NAMALWA (cell line): ENCODE data around the gene TGFBI.

Source experiments
- DNase-seq: peaks from one replicate; pipeline ENCODE4 v3.0.0-alpha.2; 2015; ENCODE audit warnings: low spot score

The TGFBI gene

DNA sequence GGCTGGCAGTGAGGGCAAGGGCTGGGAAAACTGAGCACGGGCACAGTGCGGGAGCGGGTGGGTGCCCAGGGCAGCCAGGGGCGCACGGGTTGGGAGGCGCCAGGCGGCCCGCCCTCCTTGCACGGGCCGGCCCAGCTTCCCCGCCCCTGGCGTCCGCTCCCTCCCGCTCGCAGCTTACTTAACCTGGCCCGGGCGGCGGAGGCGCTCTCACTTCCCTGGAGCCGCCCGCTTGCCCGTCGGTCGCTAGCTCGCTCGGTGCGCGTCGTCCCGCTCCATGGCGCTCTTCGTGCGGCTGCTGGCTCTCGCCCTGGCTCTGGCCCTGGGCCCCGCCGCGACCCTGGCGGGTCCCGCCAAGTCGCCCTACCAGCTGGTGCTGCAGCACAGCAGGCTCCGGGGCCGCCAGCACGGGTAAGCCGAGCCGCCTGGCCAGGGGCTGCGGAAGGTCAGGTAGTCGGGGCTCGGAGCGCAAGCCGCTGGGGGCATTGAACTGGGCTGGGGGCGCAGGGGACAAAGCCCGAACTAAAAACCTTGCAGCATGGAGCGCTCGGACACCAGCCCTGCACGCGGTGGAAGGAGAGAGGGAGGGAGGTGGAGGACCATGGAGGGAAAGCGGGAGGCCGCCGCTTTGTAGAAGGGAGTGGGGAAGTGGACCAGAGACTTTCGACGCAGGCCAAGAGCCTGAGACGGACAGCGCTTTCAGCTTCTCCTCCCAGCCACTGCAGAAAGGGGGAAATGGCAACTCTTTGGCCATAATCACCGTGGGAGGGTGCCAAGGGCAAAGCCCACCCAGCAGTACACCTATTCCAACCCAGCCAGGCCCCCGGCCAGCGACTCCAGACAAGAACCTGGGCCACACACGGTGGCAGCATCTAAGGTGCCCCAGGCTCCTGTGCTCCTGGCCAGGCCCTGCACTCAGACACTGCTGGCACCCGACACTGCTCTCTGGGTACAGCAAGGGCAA, at the start of gene TGFBI:
TSS of gene TGFBI (plus strand) at position 207 of the 961 bp plus-strand sequence. CDS start at position 275, 68 bp downstream.
- DNase-seq = no peak

DNA sequence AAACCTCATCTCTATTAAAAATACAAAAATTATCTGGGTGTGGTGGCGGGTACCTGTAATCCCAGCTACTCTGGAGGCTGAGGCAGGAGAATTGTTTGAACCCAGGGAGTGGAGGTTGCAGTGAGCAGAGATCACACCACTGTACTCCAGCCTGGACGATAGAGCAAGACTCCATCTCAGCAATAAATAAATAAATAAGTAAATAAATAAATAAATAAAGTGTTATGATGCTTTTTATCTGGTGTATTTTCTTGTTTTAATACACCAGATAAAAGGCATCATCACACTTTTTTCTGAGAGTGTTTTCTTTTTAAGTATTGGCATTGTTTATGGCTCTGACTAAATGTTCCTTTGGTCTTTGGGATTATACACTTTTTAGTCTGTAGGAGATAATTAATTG, 49.8 kb upstream of the TGFBI start:
- DNase-seq = no peak

DNA sequence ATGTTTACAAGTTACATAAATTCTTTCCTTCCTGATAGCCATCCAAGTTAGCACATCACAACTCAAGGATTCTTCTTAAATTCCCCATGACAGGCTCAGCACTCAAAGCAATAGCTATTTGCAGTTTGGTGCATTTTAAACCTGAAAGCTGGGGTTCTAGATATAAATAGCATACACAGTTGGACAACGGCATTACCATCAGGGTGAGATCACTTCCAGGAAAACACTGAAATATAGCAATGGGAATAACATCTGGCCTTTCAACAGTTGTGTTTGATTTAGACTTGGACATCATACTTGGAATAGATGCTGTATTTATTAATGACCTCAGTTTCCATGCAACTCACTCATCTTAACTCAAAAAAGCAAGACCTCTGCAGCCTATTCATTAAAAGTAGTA, 49.3 kb upstream of the TGFBI start:
- no peak for DNase-seq

DNA sequence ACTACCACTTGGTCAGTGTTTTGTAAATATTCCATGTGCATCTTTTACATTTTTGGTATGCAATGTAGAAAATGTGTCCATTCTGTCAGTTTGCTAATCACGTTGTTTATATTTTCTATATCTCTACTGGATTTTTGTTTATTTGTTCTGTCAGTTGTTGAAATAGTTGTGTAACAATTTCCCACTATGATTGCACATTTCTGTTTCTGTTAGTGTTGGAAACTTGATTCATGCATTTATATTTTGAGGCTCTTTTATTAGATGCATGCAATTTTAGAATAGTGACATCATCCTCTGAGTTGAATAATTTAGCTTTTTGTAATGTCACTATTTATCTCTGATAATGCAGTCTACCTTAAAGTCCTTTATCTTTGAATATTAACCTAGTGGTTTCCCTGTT, 48.2 kb upstream of the TGFBI start:
- no peak for DNase-seq

DNA sequence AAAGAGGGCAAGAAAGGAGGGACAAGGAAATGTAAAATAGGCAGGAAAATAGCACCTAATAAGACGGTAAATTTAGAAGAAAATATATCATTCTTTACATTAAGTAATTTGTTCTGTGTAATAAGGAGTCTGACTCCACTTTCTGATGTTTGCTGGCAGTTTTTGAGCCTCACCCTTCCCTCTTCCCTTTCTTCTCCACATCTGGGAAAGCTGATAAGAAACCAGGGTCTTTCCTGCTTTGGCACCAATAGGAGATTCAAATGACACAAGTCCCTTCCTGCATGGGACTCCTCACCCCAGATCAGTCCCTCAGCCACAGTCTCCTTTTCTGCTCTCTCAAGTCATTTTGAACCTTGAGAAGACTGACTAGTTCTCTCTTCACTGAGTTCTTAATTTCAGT, 42.8 kb upstream of the TGFBI start:
- DNase-seq = no peak

DNA sequence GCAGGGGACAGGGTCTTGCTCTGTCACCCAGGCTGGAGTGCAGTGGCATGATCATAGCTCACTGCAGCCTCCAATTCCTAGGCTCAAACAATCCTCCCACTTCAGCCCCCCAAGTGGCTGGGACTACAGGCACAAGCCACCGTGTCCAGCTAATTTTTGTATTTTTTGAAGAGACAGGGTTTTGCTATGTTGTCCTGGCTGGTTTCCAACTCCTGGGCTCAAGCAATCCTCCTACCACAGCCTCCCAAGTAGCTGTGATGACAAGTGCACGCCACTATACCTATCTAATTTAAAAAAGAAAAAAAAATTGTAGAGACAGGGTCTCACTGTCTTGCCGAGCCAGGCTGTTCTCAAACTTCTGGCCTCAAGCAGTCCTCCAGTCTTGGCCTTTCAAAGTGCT, 42.4 kb upstream of the TGFBI start:
- no peak for DNase-seq

- no peak for DNase-seq
These were observed 41.8 kb upstream of the TGFBI start for GRCh38 chr5:135986891-135987401.

DNA sequence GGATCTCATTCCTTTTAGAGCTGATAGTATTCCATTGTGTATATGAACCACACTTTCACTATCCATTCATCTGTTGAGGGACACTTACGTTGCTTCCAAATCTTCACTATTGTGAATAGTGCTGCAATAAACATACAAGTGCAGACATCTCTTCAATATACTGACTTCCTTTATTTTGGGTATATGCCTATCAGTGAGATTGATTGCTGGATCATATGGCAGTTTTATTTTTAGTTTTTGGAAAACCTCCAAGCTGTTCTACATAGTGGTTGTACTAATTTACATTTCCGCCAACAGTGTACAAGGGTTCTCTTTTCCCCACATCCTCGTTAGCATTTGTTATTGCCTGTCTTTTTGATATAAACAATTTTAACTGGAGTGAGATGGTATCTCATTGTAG, 40.2 kb upstream of the TGFBI start:
- DNase-seq = no peak

- no peak for DNase-seq
These were observed 39.1 kb upstream of the TGFBI start for GRCh38 chr5:135989686-135990085.

DNA sequence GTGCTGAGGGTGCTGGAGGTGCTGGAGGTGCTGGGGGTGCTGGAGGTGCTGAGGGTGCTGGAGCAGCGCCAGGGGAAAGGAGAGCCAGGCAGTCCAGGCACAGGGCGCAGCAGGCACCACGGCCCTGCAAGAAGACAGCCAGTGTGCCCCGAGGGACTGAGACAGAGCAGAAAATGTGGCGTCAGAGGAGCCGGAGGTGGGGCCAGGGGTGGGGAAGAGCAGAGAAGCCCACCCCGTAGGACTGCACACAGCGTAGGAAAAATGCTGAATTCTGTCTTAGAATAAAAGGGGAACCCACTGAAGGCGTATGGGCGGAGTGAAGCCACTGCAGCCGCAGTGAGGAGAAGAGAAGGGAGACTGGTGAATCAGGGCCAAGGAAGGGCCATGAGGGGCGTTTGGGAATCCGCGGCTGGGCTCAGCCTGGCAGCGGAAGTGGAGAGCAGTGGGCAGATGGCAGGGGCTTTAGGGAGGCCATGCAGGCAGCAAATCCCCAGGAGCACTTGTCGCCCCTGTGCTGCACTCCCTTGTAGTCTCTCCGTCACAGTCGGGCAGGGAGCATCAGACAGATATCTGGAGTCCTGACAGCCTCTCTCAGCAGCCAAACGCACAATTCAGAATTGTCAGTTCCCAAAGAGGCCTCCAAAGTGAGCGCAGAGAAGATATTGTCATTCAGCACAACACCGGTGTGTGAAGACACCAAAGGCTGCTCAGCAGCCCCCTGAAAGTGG, 38.1 kb upstream of the TGFBI start:
- no peak for DNase-seq

DNA sequence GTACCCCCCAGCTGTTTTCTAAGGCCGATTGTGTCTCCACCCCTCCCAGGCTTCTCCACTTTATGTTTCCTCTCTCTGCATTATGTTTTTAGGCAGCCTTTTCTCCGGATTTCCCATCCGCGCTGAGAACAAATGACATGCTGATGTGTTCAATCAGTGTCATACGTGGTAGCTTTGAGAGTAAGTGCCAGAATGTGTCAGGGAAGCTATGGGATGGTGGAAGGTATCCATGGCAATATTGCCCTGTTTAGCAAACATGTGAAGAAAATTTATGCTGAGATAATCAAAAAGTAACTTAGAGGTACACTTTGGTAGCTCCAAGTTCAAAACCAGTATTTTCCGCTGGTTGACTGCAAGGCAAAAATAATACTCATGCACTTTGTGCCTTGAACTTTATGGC, 37.4 kb upstream of the TGFBI start:
- no peak for DNase-seq

DNA sequence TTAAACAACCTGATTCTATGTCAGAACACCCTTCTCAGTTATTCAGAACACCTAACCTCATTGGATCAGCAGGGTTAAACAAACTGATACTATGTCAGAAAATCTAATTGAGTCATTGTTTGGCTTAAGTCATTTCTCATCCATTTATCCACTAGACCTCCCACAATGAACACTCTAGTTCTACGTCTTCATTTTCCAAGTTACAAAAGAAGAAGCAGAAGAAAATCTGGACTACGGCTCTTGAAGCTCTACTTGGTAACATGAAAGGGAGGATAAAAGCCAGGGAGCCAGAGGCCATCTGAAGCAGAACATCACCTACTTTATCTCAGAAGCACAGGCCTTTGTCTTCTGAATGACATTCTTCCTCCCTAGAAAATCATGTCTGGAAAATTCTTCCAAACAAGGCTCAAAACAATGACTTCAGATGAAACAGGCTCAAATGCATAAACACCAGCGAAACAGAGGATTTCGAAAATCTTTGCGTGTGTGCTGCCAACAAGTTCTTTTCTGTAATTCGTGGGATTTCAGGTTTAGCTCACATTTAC, 35.4 kb upstream of the TGFBI start:
- no peak for DNase-seq

DNA sequence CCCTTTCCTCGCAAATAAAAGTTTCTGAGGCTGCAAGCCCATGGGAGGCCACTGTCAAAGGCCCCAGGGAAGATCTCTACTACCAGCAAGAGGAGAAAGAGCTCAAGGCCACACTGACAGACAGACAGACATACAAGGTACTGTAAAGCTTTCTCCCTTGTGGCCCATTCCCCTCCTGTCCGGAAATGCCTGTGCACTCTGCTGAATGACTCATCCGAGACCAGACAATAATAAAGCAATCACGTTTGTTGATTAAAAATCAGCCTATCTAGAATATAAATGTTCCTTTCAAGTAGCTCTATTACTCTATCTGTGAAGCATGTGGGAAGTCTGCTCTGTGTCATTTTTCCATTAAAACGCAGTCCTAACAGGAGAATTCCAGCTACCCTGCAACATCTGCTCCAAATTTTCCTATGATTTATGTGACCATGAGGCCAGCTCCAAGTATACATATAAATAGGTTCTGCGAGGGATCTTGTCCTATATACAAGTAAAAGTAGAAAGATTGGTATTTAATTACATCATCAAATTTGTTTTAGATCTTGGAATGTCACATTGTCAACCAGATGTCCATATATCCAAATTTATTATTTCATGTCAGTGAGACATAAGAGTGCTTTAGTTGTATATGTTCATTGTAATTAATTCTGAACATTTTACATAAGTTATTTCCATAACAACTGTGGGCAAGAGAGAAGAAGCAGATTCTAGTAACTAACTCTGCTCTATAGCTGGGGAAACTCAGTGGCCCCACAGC, 34.7 kb upstream of the TGFBI start:
- DNase-seq = no peak

DNA sequence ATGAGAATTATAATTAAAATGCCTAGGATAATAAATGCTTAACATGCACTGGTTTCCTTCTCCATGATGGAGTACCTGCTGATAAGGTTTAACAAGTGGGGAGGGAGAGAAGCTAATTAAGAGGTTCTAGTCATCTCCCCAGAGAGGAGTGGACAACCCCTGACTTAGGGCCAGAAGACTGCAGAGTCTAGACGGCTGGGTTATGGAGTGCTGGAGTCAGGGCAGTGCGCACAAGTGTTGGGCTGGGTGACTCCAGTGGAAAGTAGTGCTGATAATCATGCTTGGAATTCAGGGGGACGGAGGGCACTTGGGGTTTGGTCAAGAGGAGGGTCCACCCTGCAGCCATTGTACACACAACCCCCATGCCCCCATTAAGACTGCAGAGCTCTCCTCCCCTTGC, 32.8 kb upstream of the TGFBI start:
- no peak for DNase-seq

- no peak for DNase-seq
These were observed 32.2 kb upstream of the TGFBI start for GRCh38 chr5:135996611-135997010.

- DNase-seq = no peak
These were observed 31.0 kb upstream of the TGFBI start for GRCh38 chr5:135997673-135998335.

- DNase-seq = no peak
These were observed 29.9 kb upstream of the TGFBI start for GRCh38 chr5:135998889-135999288.

GRCh38 chr5:135999406-136000139, 29.2 kb upstream of the TGFBI start:
- no peak for DNase-seq

- no peak for DNase-seq
These were observed 28.6 kb upstream of the TGFBI start for GRCh38 chr5:136000147-136000546.

DNA sequence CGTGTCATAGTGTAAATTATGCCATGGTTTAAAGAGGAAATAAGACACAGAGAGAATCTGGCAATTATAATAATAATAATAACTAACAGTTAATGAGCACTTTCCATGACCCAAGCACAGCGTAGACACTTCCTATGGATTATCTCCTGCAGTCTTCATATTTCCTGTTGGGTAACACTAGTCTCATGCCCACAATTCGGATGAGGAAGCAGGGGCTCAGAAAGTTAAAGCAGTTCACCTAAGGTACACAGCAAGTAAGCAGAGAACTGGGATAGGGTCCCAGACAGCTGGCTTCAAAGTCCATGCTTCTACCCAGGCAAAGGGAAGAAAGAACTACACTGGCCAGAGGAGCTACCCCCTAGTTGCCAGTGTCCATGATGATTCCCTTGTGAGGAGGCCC, 27.9 kb upstream of the TGFBI start:
- no peak for DNase-seq

DNA sequence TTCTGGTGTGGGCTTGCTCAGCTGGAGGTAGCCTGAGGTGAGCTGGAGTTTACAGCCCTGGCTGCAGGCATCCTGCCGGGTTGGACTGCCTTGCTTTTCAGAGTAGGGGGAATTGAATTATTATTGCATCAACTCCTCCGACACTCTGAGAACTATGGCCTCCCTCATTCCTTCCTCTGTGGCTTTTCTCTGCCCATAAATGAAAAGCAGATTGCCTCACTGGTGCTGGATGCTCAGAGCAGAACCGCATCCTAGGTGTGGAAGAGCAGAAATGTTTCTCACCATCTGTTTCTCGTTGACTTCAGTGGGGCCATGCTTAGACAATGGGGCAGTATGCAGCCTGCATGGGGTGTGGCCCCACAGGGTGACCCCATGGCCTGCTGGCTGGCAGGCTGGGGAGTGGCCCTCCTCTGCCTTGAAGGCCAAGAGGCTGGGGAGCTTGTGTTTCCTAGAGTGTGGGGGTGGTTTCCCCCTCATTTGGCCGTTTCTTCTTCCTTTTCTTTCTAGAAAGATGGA, 27.3 kb upstream of the TGFBI start:
- DNase-seq = no peak
